ENCODE results near the gene RAB15. TPM values are rescaled to one million over a fixed set of nuclear protein-coding genes. Genes with fewer than 3 reads are reported as not detected.

RAB15 gene
- total RNA-seq, 3 donors from 2014 or later: 1.3 to 24.0 (median 17.7) TPM

DNA sequence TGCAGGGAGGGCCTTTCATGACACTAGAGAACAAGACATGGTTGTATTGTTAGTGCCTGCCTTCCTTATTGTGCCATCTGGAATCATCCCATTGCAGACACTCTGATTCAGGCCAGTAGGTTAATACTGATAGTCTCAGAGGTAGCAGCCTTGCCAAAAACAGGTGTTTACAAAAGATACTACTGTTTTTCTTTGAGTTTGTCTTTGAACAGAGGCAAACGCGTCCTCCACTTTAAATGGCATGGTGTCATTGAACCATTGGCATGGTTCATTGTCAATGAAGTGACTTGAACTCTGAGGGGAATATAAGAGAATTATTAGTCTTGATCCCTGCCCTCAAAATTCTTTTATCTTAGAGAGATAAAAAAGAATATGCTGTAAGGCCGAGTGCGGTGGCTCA lies 18.8 kb upstream of the RAB15 start:
- Histone ChIP-seq H3K27ac (no peak overlapping the region), H3K27me3 (no peaks in the 10 kb centered on the region), H3K4me3 (no peak overlapping the region), H3K4me1 (no peaks in the 10 kb centered on the region), H3K9me3 (no peaks in the 10 kb centered on the region), H3K36me3 (no peaks in the 10 kb centered on the region)
- intact Hi-C loops (cut with DNase I; ENCODE audit: low total_unique reads): no loop called here
- DNase-seq (ENCODE audit: low spot score in 2 of 2): no peak
- no peak for TF ChIP-seq POLR2AphosphoS5 (IDR thresholded peaks at IDR 0.05)
- no peak for TF ChIP-seq POLR2A (IDR thresholded peaks at IDR 0.05)
- TF ChIP-seq CTCF (IDR thresholded peaks at IDR 0.05): no peak

DNA sequence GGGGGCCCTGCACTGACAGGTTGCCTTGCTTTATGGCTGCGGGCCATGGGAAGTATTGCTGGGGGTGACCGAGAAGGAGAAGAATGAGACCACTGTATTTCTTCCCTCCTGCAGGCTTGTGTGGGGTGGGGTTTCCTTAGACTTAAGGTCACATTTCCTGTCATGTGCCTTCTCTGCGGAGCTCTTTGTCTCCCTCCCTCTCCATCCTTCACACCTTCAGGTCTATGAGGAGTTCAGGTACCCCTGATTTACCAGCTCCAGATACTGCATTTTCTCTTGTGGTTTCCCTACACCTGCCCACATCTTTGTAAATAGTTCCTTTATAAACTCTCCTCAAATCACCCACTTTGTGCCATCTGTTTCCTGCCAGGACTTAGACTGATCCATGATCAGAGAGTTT lies 18.2 kb upstream of the RAB15 start:
- no peak overlapping the region for H3K27ac ChIP-seq
- no peak overlapping the region for H3K4me3 ChIP-seq
- DNase-seq (ENCODE audit: low spot score in 2 of 2): no peak
- TF ChIP-seq POLR2AphosphoS5 (IDR thresholded peaks at IDR 0.05) (no peak), POLR2A (IDR thresholded peaks at IDR 0.05) (no peak), CTCF (IDR thresholded peaks at IDR 0.05) (no peak)
- no peaks in the 10 kb centered on the region for H3K36me3 ChIP-seq
- H3K27me3 ChIP-seq: no peaks in the 10 kb centered on the region
- no peaks in the 10 kb centered on the region for H3K9me3 ChIP-seq
- intact Hi-C loops (cut with DNase I; ENCODE audit: low total_unique reads): no loop called here
- no peaks in the 10 kb centered on the region for H3K4me1 ChIP-seq

DNA sequence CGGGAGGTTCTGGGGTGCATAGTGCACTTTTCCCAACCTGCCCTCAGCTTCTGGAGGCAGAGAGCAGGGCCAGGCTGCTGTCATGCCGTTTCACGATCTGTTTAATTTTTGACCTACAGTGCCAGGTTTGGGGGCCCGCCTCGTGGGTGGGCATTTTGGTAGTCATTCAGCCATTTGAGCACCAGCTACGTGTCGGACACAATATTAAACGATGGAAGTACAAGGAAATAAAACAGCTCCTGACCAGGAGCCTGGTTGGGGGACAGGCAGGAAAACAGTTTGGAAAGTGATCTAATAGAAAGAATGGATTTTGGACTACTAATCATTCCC lies 15.3 kb upstream of the RAB15 start:
- DNase-seq (ENCODE audit: low spot score in 2 of 2): no peak
- intact Hi-C loops (cut with DNase I; ENCODE audit: low total_unique reads): no loop called here
- Histone ChIP-seq H3K9me3 (no peaks in the 10 kb centered on the region), H3K27me3 (no peaks in the 10 kb centered on the region), H3K4me3 (peak overlapping the region; percentile 68 to 81 (median 79)), H3K36me3 (no peaks in the 10 kb centered on the region), H3K27ac (peak overlapping the region; percentile 83 to 85), H3K4me1 (peaks cover 0 to 6% of the 10 kb centered on the region in 2 donors)
- no peak for TF ChIP-seq POLR2A (IDR thresholded peaks at IDR 0.05)
- no peak for TF ChIP-seq POLR2AphosphoS5 (IDR thresholded peaks at IDR 0.05)
- TF ChIP-seq CTCF (IDR thresholded peaks at IDR 0.05): no peak

- H3K9me3 ChIP-seq: no peaks in the 10 kb centered on the region
- H3K4me3 ChIP-seq: peak within 1 kb of the TSS; percentile 68 to 81 (median 79)
- intact Hi-C loops (cut with DNase I; ENCODE audit: low total_unique reads): no loop called here
- peak; percentile 92 to 94 for DNase-seq (ENCODE audit: low spot score in 2 of 2)
- peak; percentile 83 to 97 (median 89) for TF ChIP-seq POLR2AphosphoS5 (IDR thresholded peaks at IDR 0.05)
- no peak for TF ChIP-seq POLR2A (IDR thresholded peaks at IDR 0.05)
- TF ChIP-seq CTCF (IDR thresholded peaks at IDR 0.05): peak; percentile 45 to 54 (median 53)
- no peaks in the 10 kb centered on the region for H3K36me3 ChIP-seq
- H3K4me1 ChIP-seq: peaks cover 0 to 6% of the 10 kb centered on the region in 2 donors
- H3K27me3 ChIP-seq: no peaks in the 10 kb centered on the region
- H3K27ac ChIP-seq: peak within 1 kb of the TSS; percentile 83 to 85
Measured at GRCh38 chr14:64986648-64987437, 14.7 kb upstream of the RAB15 start, which contains the start of gene FNTB. TSS of gene FNTB (plus strand) at chr14:64986895. CDS start at chr14:64986954, 59 bp downstream.

Measured in breast epithelium (tissue), 4 donors.